Fibroblast of lung (primary cell): ENCODE measurements around the gene SCTR. TPM values are rescaled to one million over a fixed set of nuclear protein-coding genes. Genes with fewer than 3 reads are reported as not detected.

Experiments used
- DNase-seq, 2 donors: peaks; one replicate each; pipeline versions ENCODE4 v3.0.0 to v3.0.0-alpha.2; 2010; ENCODE audit warnings: low read depth in 2 of 2
- H2AFZ ChIP-seq: 2 replicates; pipeline ENCODE4 v1.5.1; 2012; ENCODE audit warnings: low read length, control low read depth, inconsistent platforms
- H3K27ac ChIP-seq: 2 replicates; pipeline ENCODE4 v1.5.1; 2011; ENCODE audit warnings: low read length, control low read depth; ENCODE audit not compliant: insufficient read depth
- H3K27me3 ChIP-seq: 2 replicates; pipeline ENCODE4 v1.5.1; 2011; ENCODE audit warnings: mild to moderate bottlenecking, low read length; ENCODE audit not compliant: control insufficient read depth, insufficient read depth
- H3K36me3 ChIP-seq: 2 replicates; pipeline ENCODE4 v1.5.1; 2011; ENCODE audit warnings: low read length; ENCODE audit not compliant: control insufficient read depth, insufficient read depth
- H3K4me1 ChIP-seq: 2 replicates; pipeline ENCODE4 v1.5.1; 2011; ENCODE audit warnings: low read length; ENCODE audit not compliant: control insufficient read depth, insufficient read depth; ENCODE audit errors: extremely low read depth
- H3K4me2 ChIP-seq: 2 replicates; pipeline ENCODE4 v1.5.1; 2011; ENCODE audit warnings: low read length, control low read depth; ENCODE audit not compliant: insufficient read depth; ENCODE audit errors: extremely low read depth
- H3K4me3 ChIP-seq, 4 experiments: fragments of 200-600 bp in 1 of 4; sonication (generic) in 1 of 4; replicated peaks in 1 of 4; 2 replicates each; pipeline ENCODE4 v1.5.1; 2011 to 2016; ENCODE audit warnings: low read length in 4 of 4, low read depth in 3 of 4, mild to moderate bottlenecking in 3 of 4, control low read depth in 2 of 4, inconsistent platforms in 1 of 4, mixed read lengths in 1 of 4; ENCODE audit not compliant: insufficient read depth in 1 of 4; ENCODE audit errors: control extremely low read depth in 1 of 4
- H3K79me2 ChIP-seq: 2 replicates; pipeline ENCODE4 v1.5.1; 2012; ENCODE audit warnings: mild to moderate bottlenecking, low read length, inconsistent platforms; ENCODE audit not compliant: control insufficient read depth, insufficient read depth
- H3K9ac ChIP-seq: 2 replicates; pipeline ENCODE4 v1.5.1; 2011; ENCODE audit warnings: mild to moderate bottlenecking, low read length, control low read depth; ENCODE audit not compliant: insufficient read depth
- H3K9me3 ChIP-seq: 2 replicates; pipeline ENCODE4 v1.5.1; 2012; ENCODE audit warnings: low read depth, low read length; ENCODE audit not compliant: control insufficient read depth, insufficient read depth
- H4K20me1 ChIP-seq: 2 replicates; pipeline ENCODE4 v1.5.1; 2011; ENCODE audit warnings: low read length; ENCODE audit not compliant: control insufficient read depth, insufficient read depth; ENCODE audit errors: extremely low read depth
- EZH2 ChIP-seq: IDR thresholded peaks from 2 replicates; pipeline ENCODE4 v1.5.1; 2012; ENCODE audit warnings: low read length, control low read depth, mild to moderate bottlenecking; ENCODE audit errors: missing control alignments
- polyA plus RNA-seq, 2 donors: library from polyadenylated mRNA; depleted of rRNA in 1 of 2; stranded (reverse) in 1 of 2; unstranded in 1 of 2; fragments of >200 nt; gene quantifications; 2 replicates each; pipeline ENCODE4 v1.2.1, GENCODE V29; 2011 to 2012; ENCODE audit warnings: missing spikeins in 1 of 2
- total RNA-seq: library from RNA; depleted of rRNA; stranded (reverse); fragments of >200 nt; gene quantifications from 2 replicates; pipeline ENCODE4 v1.2.1, GENCODE V29; 2014
- TF ChIP-seq, protein P1 (sequence below), 2 donors: IDR thresholded peaks in 1 of 2; conservative IDR thresholded peaks in 1 of 2; 1 replicate in 1 of 2; 2 replicates in 1 of 2; pipeline ENCODE4 v1.5.1; 2011 to 2012; ENCODE audit warnings: low read length in 2 of 2, control low read depth in 1 of 2, inconsistent platforms in 1 of 2, low read depth in 1 of 2, mild to moderate bottlenecking in 1 of 2

SCTR gene
- total and polyA plus RNA-seq, 2 donors (not counting 1 experiment from before 2014, with no cell fraction given): not detected

DNA sequence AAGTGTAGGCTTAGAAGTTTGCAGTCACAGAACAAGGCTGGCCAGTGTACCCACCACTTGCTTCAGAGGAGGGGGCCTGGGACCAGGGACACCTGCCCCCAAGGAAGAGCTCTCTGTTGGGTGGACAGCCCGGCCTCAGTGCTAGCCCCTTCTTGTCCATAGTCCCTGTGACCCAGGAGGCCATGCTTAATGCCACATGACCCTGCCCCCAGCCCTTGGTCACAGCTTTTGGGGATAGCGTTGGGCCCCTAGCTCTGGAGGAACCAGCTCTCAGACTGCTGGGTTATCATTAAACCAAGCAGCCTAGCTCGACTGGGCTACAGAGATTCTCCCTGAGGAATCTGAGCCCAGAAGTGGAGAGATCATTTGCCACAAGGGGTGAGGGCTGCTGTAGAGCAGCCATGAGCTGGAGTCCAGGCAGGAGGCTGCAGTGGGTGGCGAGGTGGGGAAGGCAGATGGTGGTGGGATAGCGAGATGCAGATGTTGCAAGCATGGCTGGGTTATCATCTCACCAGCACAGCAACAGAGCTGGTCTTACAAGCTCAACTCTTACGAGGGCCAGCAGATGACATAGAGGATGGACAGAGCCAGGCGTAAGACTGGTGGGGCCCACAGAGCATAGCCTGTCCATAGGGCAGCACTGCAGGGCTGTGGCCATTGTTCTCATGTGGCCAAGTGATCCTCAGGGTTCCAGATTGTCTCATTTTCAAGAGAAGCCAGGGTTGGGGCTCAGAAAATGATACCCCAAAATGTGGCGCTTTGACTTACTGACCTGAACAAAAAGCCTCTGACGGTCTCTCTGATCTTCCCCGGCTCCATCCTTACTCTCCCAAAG is 99.8 kb downstream of the SCTR start:
- no peaks in the 10 kb centered on the region for H3K36me3 ChIP-seq
- peaks cover 38% of the 10 kb centered on the region for H3K27me3 ChIP-seq
- H3K4me2 ChIP-seq: no peak overlapping the region
- H3K9me3 ChIP-seq: no peaks in the 10 kb centered on the region
- H2AFZ ChIP-seq: no peak overlapping the region
- no peak for TF ChIP-seq EZH2
- TF ChIP-seq, protein P1, sequence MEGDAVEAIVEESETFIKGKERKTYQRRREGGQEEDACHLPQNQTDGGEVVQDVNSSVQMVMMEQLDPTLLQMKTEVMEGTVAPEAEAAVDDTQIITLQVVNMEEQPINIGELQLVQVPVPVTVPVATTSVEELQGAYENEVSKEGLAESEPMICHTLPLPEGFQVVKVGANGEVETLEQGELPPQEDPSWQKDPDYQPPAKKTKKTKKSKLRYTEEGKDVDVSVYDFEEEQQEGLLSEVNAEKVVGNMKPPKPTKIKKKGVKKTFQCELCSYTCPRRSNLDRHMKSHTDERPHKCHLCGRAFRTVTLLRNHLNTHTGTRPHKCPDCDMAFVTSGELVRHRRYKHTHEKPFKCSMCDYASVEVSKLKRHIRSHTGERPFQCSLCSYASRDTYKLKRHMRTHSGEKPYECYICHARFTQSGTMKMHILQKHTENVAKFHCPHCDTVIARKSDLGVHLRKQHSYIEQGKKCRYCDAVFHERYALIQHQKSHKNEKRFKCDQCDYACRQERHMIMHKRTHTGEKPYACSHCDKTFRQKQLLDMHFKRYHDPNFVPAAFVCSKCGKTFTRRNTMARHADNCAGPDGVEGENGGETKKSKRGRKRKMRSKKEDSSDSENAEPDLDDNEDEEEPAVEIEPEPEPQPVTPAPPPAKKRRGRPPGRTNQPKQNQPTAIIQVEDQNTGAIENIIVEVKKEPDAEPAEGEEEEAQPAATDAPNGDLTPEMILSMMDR (conservative IDR thresholded peaks at IDR 0.05 in 1 of 2, IDR thresholded peaks at IDR 0.05 in 1 of 2; ENCODE audit: low read depth in 1 of 2, low read length in 2 of 2): no peak
- H3K79me2 ChIP-seq: no peaks in the 10 kb centered on the region
- no peak overlapping the region for H3K27ac ChIP-seq
- no peaks in the 10 kb centered on the region for H4K20me1 ChIP-seq
- H3K9ac ChIP-seq: no peak overlapping the region
- no peak overlapping the region for H3K4me3 ChIP-seq
- DNase-seq: no peak
- H3K4me1 ChIP-seq: no peaks in the 10 kb centered on the region

DNA sequence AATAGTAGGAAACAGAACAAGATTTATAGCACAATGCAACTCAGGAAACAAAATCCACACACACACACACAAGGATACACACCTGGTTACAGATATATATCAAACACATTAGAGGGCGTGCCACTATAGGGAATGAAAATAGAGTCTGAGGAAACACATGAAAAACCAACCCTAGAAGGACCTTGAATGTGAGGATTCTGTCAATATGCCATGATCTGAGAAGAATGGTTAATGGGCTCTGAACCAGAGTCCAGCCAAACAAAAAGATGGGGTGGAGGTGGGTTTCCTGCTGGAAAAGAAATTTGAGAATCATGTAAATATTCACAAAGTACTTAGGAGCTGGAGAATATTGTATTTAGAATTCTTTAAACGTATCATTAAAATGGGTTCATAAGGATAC is 100.5 kb downstream of the SCTR start:
- Histone ChIP-seq H2AFZ (no peak overlapping the region), H4K20me1 (no peaks in the 10 kb centered on the region), H3K79me2 (no peaks in the 10 kb centered on the region), H3K4me2 (no peak overlapping the region), H3K4me3 (no peak overlapping the region), H3K36me3 (no peaks in the 10 kb centered on the region), H3K27me3 (peaks cover 33% of the 10 kb centered on the region), H3K27ac (no peak overlapping the region), H3K4me1 (no peaks in the 10 kb centered on the region), H3K9me3 (no peaks in the 10 kb centered on the region), H3K9ac (no peak overlapping the region)
- TF ChIP-seq EZH2: no peak
- TF ChIP-seq, protein P1 (conservative IDR thresholded peaks at IDR 0.05 in 1 of 2, IDR thresholded peaks at IDR 0.05 in 1 of 2; ENCODE audit: low read depth in 1 of 2, low read length in 2 of 2): no peak
- DNase-seq: no peak

DNA sequence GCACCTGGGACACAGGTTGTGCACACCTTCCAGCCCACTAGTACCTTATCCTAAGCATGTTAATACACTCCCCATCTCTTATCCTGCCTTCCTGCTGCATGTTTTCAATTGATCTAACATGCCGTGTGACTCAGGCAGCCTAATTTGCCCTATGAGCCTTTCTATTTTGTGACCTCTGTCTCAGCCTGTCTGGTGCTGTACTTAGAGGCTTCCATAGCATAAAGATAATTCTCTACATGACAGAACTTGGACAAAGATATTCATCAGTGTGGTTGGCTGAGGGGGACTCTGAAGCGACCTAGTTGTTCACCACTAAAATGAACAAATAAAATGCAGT is 101.2 kb downstream of the SCTR start:
- H3K4me3 ChIP-seq: no peak overlapping the region
- no peaks in the 10 kb centered on the region for H3K36me3 ChIP-seq
- H3K9ac ChIP-seq: no peak overlapping the region
- no peak overlapping the region for H2AFZ ChIP-seq
- peaks cover 31% of the 10 kb centered on the region for H3K27me3 ChIP-seq
- H4K20me1 ChIP-seq: no peaks in the 10 kb centered on the region
- H3K79me2 ChIP-seq: no peaks in the 10 kb centered on the region
- H3K4me2 ChIP-seq: no peak overlapping the region
- H3K27ac ChIP-seq: no peak overlapping the region
- no peak for DNase-seq
- H3K9me3 ChIP-seq: no peaks in the 10 kb centered on the region
- TF ChIP-seq EZH2: no peak
- TF ChIP-seq, protein P1 (conservative IDR thresholded peaks at IDR 0.05 in 1 of 2, IDR thresholded peaks at IDR 0.05 in 1 of 2; ENCODE audit: low read depth in 1 of 2, low read length in 2 of 2): no peak
- H3K4me1 ChIP-seq: no peaks in the 10 kb centered on the region
